22Rv1 (cell line): ENCODE results near the gene ALLC.

Source experiments
- CTCF ChIP-seq: fragments of 450-650 bp; IDR thresholded peaks from 2 replicates; pipeline ENCODE4 v1.5.1; 2017; ENCODE audit warnings: mild to moderate bottlenecking
- ZFX ChIP-seq: fragments of 450-650 bp; IDR thresholded peaks from 2 replicates; pipeline ENCODE4 v1.6.1; 2017; ENCODE audit warnings: antibody characterized with exemption, borderline replicate concordance

- TF ChIP-seq CTCF (no peak), ZFX (no peak)
Observed at GRCh38 chr2:3718679-3719078, 60.7 kb downstream of the ALLC start.
